WTC11 (cell line): Measurements from ENCODE around the gene PLEKHA5. TPM values are rescaled to one million over a fixed set of nuclear protein-coding genes. Genes with fewer than 3 reads are reported as not detected.

Source experiments
- ATAC-seq: fragments of 200-7000 bp; cut with Tn5 transposase; 2 replicates; pipeline ENCODE4 v1.10.0; 2021; ENCODE audit warnings: mild to moderate bottlenecking, moderate library complexity
- CTCF ChIA-PET: fragments of 300-600 bp; sonication (Branson Sonifier 250); formaldehyde crosslinking; loops from one replicate; lab custom pipeline; 2021; ENCODE audit warnings: antibody characterized with exemption; lab: Charles Lee
- POLR2A ChIA-PET: fragments of 350-600 bp; sonication (Branson Sonifier 250); formaldehyde crosslinking; loops from one replicate; lab custom pipeline; 2021; ENCODE audit warnings: antibody characterized with exemption; lab: Charles Lee
- DNase-seq: peaks from one replicate; pipeline ENCODE4 v3.0.0; 2021; ENCODE audit warnings: low spot score
- H3K27ac Mint-ChIP-seq: 2 replicates; pipeline ENCODE4 v1.8.0; 2021; ENCODE audit warnings: mixed read lengths
- H3K27me3 Mint-ChIP-seq: 2 replicates; pipeline ENCODE4 v1.8.0; 2021; ENCODE audit warnings: low read depth, mild to moderate bottlenecking, moderate library complexity, mixed read lengths
- H3K36me3 Mint-ChIP-seq: 2 replicates; pipeline ENCODE4 v1.8.0; 2021; ENCODE audit warnings: mixed read lengths
- H3K4me1 Mint-ChIP-seq: 2 replicates; pipeline ENCODE4 v1.8.0; 2022; ENCODE audit warnings: mixed read lengths
- H3K4me3 Mint-ChIP-seq: 2 replicates; pipeline ENCODE4 v1.8.0; 2021; ENCODE audit warnings: mild to moderate bottlenecking, moderate library complexity, mixed read lengths
- H3K9me3 Mint-ChIP-seq: 2 replicates; pipeline ENCODE4 v1.8.0; 2021; ENCODE audit warnings: mixed read lengths
- ATF2 ChIP-seq: sonication (generic); formaldehyde crosslinking; IDR thresholded peaks from 2 replicates; pipeline ENCODE4 v1.8.1; 2022; ENCODE audit warnings: low read depth, missing genetic modification reagents, borderline replicate concordance
- CBFB ChIP-seq: sonication (generic); formaldehyde crosslinking; IDR thresholded peaks from 2 replicates; pipeline ENCODE4 v1.8.1; 2022; ENCODE audit warnings: mild to moderate bottlenecking, low read depth, missing genetic modification reagents
- E2F5 ChIP-seq: sonication (generic); formaldehyde crosslinking; IDR thresholded peaks from 2 replicates; pipeline ENCODE4 v1.8.1; 2022; ENCODE audit warnings: mild to moderate bottlenecking, moderate library complexity, missing genetic modification reagents
- ELF4 ChIP-seq: sonication (generic); formaldehyde crosslinking; IDR thresholded peaks from 2 replicates; pipeline ENCODE4 v1.8.1; 2022; ENCODE audit warnings: low read depth, mild to moderate bottlenecking, moderate library complexity, missing genetic modification reagents
- ESRRA ChIP-seq: sonication (generic); formaldehyde crosslinking; IDR thresholded peaks from 2 replicates; pipeline ENCODE4 v1.8.1; 2022; ENCODE audit warnings: mild to moderate bottlenecking, missing genetic modification reagents, borderline replicate concordance
- FOXP1 ChIP-seq: sonication (generic); formaldehyde crosslinking; IDR thresholded peaks from 2 replicates; pipeline ENCODE4 v1.8.0; 2022; ENCODE audit warnings: missing genetic modification reagents, mild to moderate bottlenecking, moderate library complexity, borderline replicate concordance
- FOXP4 ChIP-seq: sonication (generic); formaldehyde crosslinking; IDR thresholded peaks from 2 replicates; pipeline ENCODE4 v1.8.0; 2022; ENCODE audit warnings: mild to moderate bottlenecking, missing genetic modification reagents
- HMGA2 ChIP-seq: fragments of 250-450 bp; sonication (Bioruptor Pico); IDR thresholded peaks from 2 replicates; pipeline ENCODE4 v1.4.0; 2021; ENCODE audit warnings: mild to moderate bottlenecking, moderate library complexity
- IRF1 ChIP-seq: sonication (generic); formaldehyde crosslinking; IDR thresholded peaks from 2 replicates; pipeline ENCODE4 v1.8.0; 2023; ENCODE audit warnings: missing genetic modification reagents
- MYBL2 ChIP-seq: sonication (generic); formaldehyde crosslinking; IDR thresholded peaks from 2 replicates; pipeline ENCODE4 v1.8.1; 2023; ENCODE audit warnings: mild to moderate bottlenecking, moderate library complexity, missing genetic modification reagents
- NFATC4 ChIP-seq: fragments of 250-450 bp; sonication (Bioruptor Pico); IDR thresholded peaks from 2 replicates; pipeline ENCODE4 v1.9.0; 2021; ENCODE audit warnings: mild to moderate bottlenecking
- USF2 ChIP-seq: sonication (generic); formaldehyde crosslinking; IDR thresholded peaks from 2 replicates; pipeline ENCODE4 v1.8.1; 2023; ENCODE audit warnings: mild to moderate bottlenecking, missing genetic modification reagents, moderate library complexity
- ZMAT4 ChIP-seq: fragments of 250-450 bp; sonication (Bioruptor Pico); IDR thresholded peaks from 2 replicates; pipeline ENCODE4 v1.9.0; 2021; ENCODE audit warnings: mild to moderate bottlenecking
- ZNF138 ChIP-seq: sonication (generic); formaldehyde crosslinking; conservative IDR thresholded peaks from 2 replicates; pipeline ENCODE4 v1.8.1; 2022; ENCODE audit warnings: mild to moderate bottlenecking, moderate library complexity, missing genetic modification reagents
- ZNF219 ChIP-seq: sonication (generic); formaldehyde crosslinking; IDR thresholded peaks from 2 replicates; pipeline ENCODE4 v1.8.0; 2023; ENCODE audit warnings: missing genetic modification reagents, mild to moderate bottlenecking, borderline replicate concordance
- ZNF232 ChIP-seq: sonication (generic); formaldehyde crosslinking; IDR thresholded peaks from 2 replicates; pipeline ENCODE4 v1.8.0; 2022; ENCODE audit warnings: mild to moderate bottlenecking, missing genetic modification reagents
- ZNF263 ChIP-seq: sonication (generic); formaldehyde crosslinking; IDR thresholded peaks from 2 replicates; pipeline ENCODE4 v1.8.1; 2022; ENCODE audit warnings: low read depth, mild to moderate bottlenecking, moderate library complexity, missing genetic modification reagents
- ZNF281 ChIP-seq: sonication (generic); formaldehyde crosslinking; IDR thresholded peaks from 2 replicates; pipeline ENCODE4 v1.8.0; 2023; ENCODE audit warnings: mild to moderate bottlenecking, missing genetic modification reagents
- ZSCAN18 ChIP-seq: fragments of 250-450 bp; sonication (Bioruptor Pico); IDR thresholded peaks from 2 replicates; pipeline ENCODE4 v2.1.2; 2022; ENCODE audit warnings: mild to moderate bottlenecking, moderate library complexity
- total RNA-seq: library from RNA; stranded (reverse); gene quantifications from 3 replicates; pipeline ENCODE4 v1.2.3, GENCODE V29; 2021

The PLEKHA5 gene
- total RNA-seq, 1 experiment from 2014 or later, result 61.1 TPM

GRCh38 chr12:19409376-19409775, 279.8 kb downstream of the PLEKHA5 start:
- no peak for DNase-seq
- 0 out of 2 replicates have a peak overlapping the region, but pooled peaks have one; percentile 15 for H3K4me3 Mint-ChIP-seq
- POLR2A ChIA-PET, result no interaction called here
- TF ChIP-seq FOXP4, result no peak
- no peak for TF ChIP-seq HMGA2 (CRISPR knock-in tag)
- no peak for TF ChIP-seq IRF1 (CRISPR knock-in tag)
- no peak for TF ChIP-seq CBFB (CRISPR knock-in tag)
- TF ChIP-seq FOXP1 (CRISPR knock-in tag), result no peak
- TF ChIP-seq ZNF219 (CRISPR knock-in tag), result no peak
- no peak for TF ChIP-seq NFATC4
- TF ChIP-seq ZMAT4 (CRISPR knock-in tag), result no peak
- TF ChIP-seq USF2, result no peak
- TF ChIP-seq ESRRA, result no peak
- no peak for TF ChIP-seq ELF4 (CRISPR knock-in tag)
- TF ChIP-seq ZNF232 (CRISPR knock-in tag), result no peak
- TF ChIP-seq ATF2 (CRISPR knock-in tag), result no peak
- no peak for TF ChIP-seq ZNF263
- no peak for TF ChIP-seq MYBL2 (CRISPR knock-in tag)
- no peak for TF ChIP-seq E2F5 (CRISPR knock-in tag)
- no peak for TF ChIP-seq ZSCAN18 (CRISPR knock-in tag)
- TF ChIP-seq ZNF138 (CRISPR knock-in tag), result no peak
- TF ChIP-seq ZNF281, result no peak
- TF ChIP-seq, all 79 proteins: peak for 0
- Mint-ChIP-seq H3K27ac (0 out of 2 replicates have a peak overlapping the region, but pooled peaks have one; percentile 93), H3K4me1 (peaks cover 42% of the 10 kb centered on the region), H3K27me3 (no peaks in the 10 kb centered on the region), H3K36me3 (no peaks in the 10 kb centered on the region), H3K9me3 (no peaks in the 10 kb centered on the region)
- CTCF ChIA-PET, result interaction anchor here (1.1 kb wide), 1 partner anchor 22 kb away, joined by 4 read pairs; no protein-coding TSS in a partner anchor
- no peak for ATAC-seq
